HepG2 (cell line): Measurements from ENCODE around the gene SERPINE3. TPM values are rescaled to one million over a fixed set of nuclear protein-coding genes. Genes with fewer than 3 reads are reported as not detected.

ENCODE experiments used
- ATAC-seq: fragments of 200-7000 bp; cut with Tn5 transposase; 3 replicates; pipeline ENCODE4 v1.9.1; 2020; ENCODE audit warnings: mild to moderate bottlenecking, moderate library complexity
- Bru-seq: library from RNA; stranded (reverse); fragments of 400-500 nt; gene quantifications from one replicate; lab custom pipeline; 2021; lab: Mats Ljungman, UMichigan
- BruChase-seq, 2 experiments: library from RNA; stranded (reverse); fragments of 400-500 nt; gene quantifications; one replicate each; lab custom pipeline; 2021; lab: Mats Ljungman, UMichigan
- BruUV-seq: library from RNA; stranded (reverse); fragments of 400-500 nt; replicated peaks from 2 replicates; lab custom pipeline; 2021; lab: Mats Ljungman, UMichigan
- CTCF ChIA-PET: fragments of 300-600 bp; formaldehyde crosslinking; extraction: SDS; loops from one replicate; lab custom pipeline; 2021; ENCODE audit warnings: low total read pairs, inconsistent platforms, low intra/inter-chr PET ratio; lab: Yijun Ruan, JAX
- POLR2A ChIA-PET: fragments of 350-600 bp; sonication (Branson Sonifier 250); formaldehyde crosslinking; loops from one replicate; lab custom pipeline; 2020; ENCODE audit warnings: antibody characterized with exemption, inconsistent platforms; lab: Yijun Ruan, JAX
- DNase-seq: peaks from one replicate; pipeline ENCODE4 v3.0.0-alpha.2; 2015; ENCODE audit warnings: low spot score
- FAIRE-seq: peaks from 3 replicates; lab custom pipeline; 2011; peaks lifted over from hg19 to GRCh38; lab: Jason Lieb, UNC
- H2AFZ ChIP-seq: one replicate; pipeline ENCODE4 v1.6.1; 2011; ENCODE audit warnings: low read length, inconsistent platforms
- H3K27ac ChIP-seq: fragments of 300-600 bp; 3 replicates; pipeline ENCODE4 v1.8.0; 2011; ENCODE audit warnings: mixed run types, mild to moderate bottlenecking, mixed read lengths, low read length, inconsistent platforms; ENCODE audit not compliant: insufficient read depth; ENCODE audit errors: extremely low read length
- H3K27me3 ChIP-seq, 2 experiments: fragments of 200-600 bp in 1 of 2; 2 replicates in 1 of 2; 3 replicates in 1 of 2; pipeline versions ENCODE4 v1.6.0 to v1.8.0; 2011; ENCODE audit warnings: low read length in 2 of 2, mild to moderate bottlenecking in 2 of 2, moderate library complexity in 2 of 2, inconsistent platforms in 1 of 2; ENCODE audit not compliant: insufficient read depth in 2 of 2, control insufficient read depth in 1 of 2
- H3K36me3 ChIP-seq, 2 experiments: fragments of 200-600 bp in 1 of 2; replicated peaks in 1 of 2; 2 replicates in 1 of 2; 3 replicates in 1 of 2; pipeline versions ENCODE4 v1.5.1 to v1.8.0; 2011; ENCODE audit warnings: low read length in 2 of 2, inconsistent platforms in 1 of 2; ENCODE audit not compliant: insufficient read depth in 2 of 2, control insufficient read depth in 1 of 2
- H3K4me1 ChIP-seq: 2 replicates; pipeline ENCODE4 v1.5.1; 2012; ENCODE audit warnings: low read length, inconsistent platforms; ENCODE audit not compliant: insufficient read depth
- H3K4me2 ChIP-seq: 2 replicates; pipeline ENCODE4 v1.6.0; 2011; ENCODE audit warnings: low read depth, low read length, inconsistent platforms
- H3K4me3 ChIP-seq, 3 experiments: fragments of 200-600 bp in 1 of 3; sonication (generic), shearing (Covaris generic) in 1 of 3; replicated peaks in 1 of 3; 2 replicates each; pipeline ENCODE4 v1.5.1; 2011 to 2016; ENCODE audit warnings: low read length in 3 of 3, inconsistent platforms in 2 of 3, low read depth in 2 of 3, mild to moderate bottlenecking in 2 of 3, control low read depth in 1 of 3, mixed read lengths in 1 of 3; ENCODE audit not compliant: insufficient read depth in 1 of 3
- H3K79me2 ChIP-seq: one replicate; pipeline ENCODE4 v1.6.1; 2011; ENCODE audit warnings: low read length, inconsistent platforms; ENCODE audit not compliant: insufficient read depth
- H3K9ac ChIP-seq: 2 replicates; pipeline ENCODE4 v1.6.0; 2011; ENCODE audit warnings: mild to moderate bottlenecking, low read depth, low read length, inconsistent platforms; ENCODE audit not compliant: insufficient read depth
- H3K9me3 ChIP-seq: 2 replicates; pipeline ENCODE4 v1.5.1; 2012; ENCODE audit warnings: mild to moderate bottlenecking, low read length
- H4K20me1 ChIP-seq: 2 replicates; pipeline ENCODE4 v1.6.0; 2011; ENCODE audit warnings: inconsistent platforms, mild to moderate bottlenecking, low read length, moderate library complexity; ENCODE audit not compliant: insufficient read depth
- AKAP8 ChIP-seq: sonication (generic); formaldehyde crosslinking; IDR thresholded peaks from 2 replicates; pipeline ENCODE4 v1.5.1; 2020; ENCODE audit warnings: mild to moderate bottlenecking, missing genetic modification reagents
- MAF1 ChIP-seq: sonication (generic); formaldehyde crosslinking; IDR thresholded peaks from 2 replicates; pipeline ENCODE4 v1.5.0; 2020; ENCODE audit warnings: missing genetic modification reagents, borderline replicate concordance
- NFE2L2 ChIP-seq: fragments of 150-350 bp; IDR thresholded peaks from 2 replicates; pipeline ENCODE4 v1.6.1; 2014; ENCODE audit warnings: low read length
- RFXAP ChIP-seq: sonication (generic); formaldehyde crosslinking; IDR thresholded peaks from 2 replicates; pipeline ENCODE4 v1.4.0; 2020; ENCODE audit warnings: missing genetic modification reagents, borderline replicate concordance
- SIN3A ChIP-seq: IDR thresholded peaks from 2 replicates; pipeline ENCODE4 v1.6.1; 2011; ENCODE audit warnings: low read depth, mild to moderate bottlenecking, control low read depth, low read length, borderline replicate concordance
- ZFP62 ChIP-seq: sonication (generic); formaldehyde crosslinking; IDR thresholded peaks from 2 replicates; pipeline ENCODE4 v1.4.0; 2020; ENCODE audit warnings: missing genetic modification reagents
- ZMYM4 ChIP-seq: sonication (generic); formaldehyde crosslinking; IDR thresholded peaks from 2 replicates; pipeline ENCODE4 v1.8.1; 2023; ENCODE audit warnings: mild to moderate bottlenecking, missing genetic modification reagents
- ZNF143 ChIP-seq: sonication (generic); formaldehyde crosslinking; IDR thresholded peaks from 2 replicates; pipeline ENCODE4 v1.4.0; 2020; ENCODE audit warnings: missing genetic modification reagents
- ZNF3 ChIP-seq: IDR thresholded peaks from 2 replicates; pipeline ENCODE4 v1.7.0; 2017; ENCODE audit warnings: inconsistent platforms
- ZNF558 ChIP-seq: sonication (generic); formaldehyde crosslinking; IDR thresholded peaks from 2 replicates; pipeline ENCODE4 v1.9.0; 2022; ENCODE audit warnings: mild to moderate bottlenecking, missing genetic modification reagents, borderline replicate concordance
- ZNF644 ChIP-seq: IDR thresholded peaks from 2 replicates; pipeline ENCODE4 v1.6.1; 2016; ENCODE audit warnings: low read depth
- whole genome bisulfite sequencing: methylation state at CpG from one replicate; pipeline ENCODE4 v1.1.6; 2017; ENCODE audit warnings: low lambda C conversion rate; 5-methylcytosine and 5-hydroxymethylcytosine counted together
- in situ Hi-C: cut with HindIII; loops from 2 replicates; pipeline ENCODE4 v1.10.0; 2017; ENCODE audit warnings: low pct_unique_long_range_greater_than_20kb; ENCODE audit not compliant: extremely low pct_ligation_motif_present
- intact Hi-C: fragments of 100-400 bp; cut with micrococcal nuclease; formaldehyde crosslinking; loops from one replicate; pipeline ENCODE4 v1.10.0; 2022; ENCODE audit not compliant: unreplicated experiment
- long read RNA-seq, 2 experiments: library from RNA in 1 of 2; library from polyadenylated mRNA in 1 of 2; stranded (forward) in 1 of 2; unstranded in 1 of 2; transcript quantifications; one replicate each; pipeline ENCODE4 v2.0.0, GENCODE V29; 2019 to 2022
- polyA minus RNA-seq, 3 experiments: library from RNA; depleted of rRNA, polyadenylated mRNA; stranded (reverse); fragments of >200 nt; gene quantifications; 2 replicates each; pipeline ENCODE4 v1.2.3, GENCODE V29; 2011; ENCODE audit warnings: low replicate concordance in 1 of 3
- polyA plus RNA-seq, 8 experiments: library from polyadenylated mRNA; depleted of rRNA in 3 of 8; stranded (reverse) in 7 of 8; unstranded in 1 of 8; fragments of >200 nt; fragmentation: Illumina TruSeq in 4 of 8; extraction: Trizol in 4 of 8; gene quantifications; 2 replicates each; pipeline versions ENCODE4 v1.2.1 to v1.2.3, GENCODE V29; 2011 to 2016; ENCODE audit warnings: low read depth in 4 of 8, missing spikeins in 1 of 8, mixed read lengths in 1 of 8; ENCODE audit not compliant: insufficient read depth in 1 of 8
- total RNA-seq, 5 experiments: library from RNA; depleted of rRNA; stranded (reverse); fragments of >200 nt; fragmentation: Illumina TruSeq; extraction: Trizol; gene quantifications; 2 replicates each; pipeline ENCODE4 v1.2.3, GENCODE V29; 2016; ENCODE audit warnings: low read depth in 1 of 5
- TF ChIP-seq, protein P1 (sequence below): sonication (generic); formaldehyde crosslinking; IDR thresholded peaks from 2 replicates; pipeline ENCODE4 v1.8.1; 2023; ENCODE audit warnings: mild to moderate bottlenecking, inconsistent platforms, moderate library complexity, missing genetic modification reagents, borderline replicate concordance
- TF ChIP-seq, protein P2 (sequence below): sonication (generic); formaldehyde crosslinking; conservative IDR thresholded peaks from 2 replicates; pipeline ENCODE4 v1.8.1; 2023; ENCODE audit warnings: missing genetic modification reagents
- TF ChIP-seq, protein P3 (sequence below): IDR thresholded peaks from 2 replicates; pipeline ENCODE4 v1.6.1; 2012; ENCODE audit warnings: low read length, improper control_type of control experiment

Gene SERPINE3
- total RNA-seq (2016; rRNA removed; fragmentation: Illumina TruSeq; extraction: Trizol) (not detected in 2 replicates), polyA plus RNA-seq (2011; rRNA removed) (not detected in 2 replicates), polyA minus RNA-seq (2011; rRNA and poly(A)+ RNA removed; ENCODE audit: low replicate concordance) (not detected in 2 replicates), Bru-seq, nascent RNA (percentile 4 among the genes with signal in this experiment), BruChase-seq, experiment 1, labeled RNA remaining after a 6-hour chase (not detected), BruChase-seq, experiment 2, labeled RNA remaining after a 2-hour chase (percentile 3 among the genes with signal in this experiment)
- not detected in 2 replicates for total RNA-seq (2016; cell fraction: cytosol; rRNA removed; fragmentation: Illumina TruSeq; extraction: Trizol; ENCODE audit: low read depth)
- total RNA-seq (2016; cell fraction: insoluble cytoplasmic fraction; rRNA removed; fragmentation: Illumina TruSeq; extraction: Trizol), result not detected in 2 replicates
- not detected in 2 replicates for total RNA-seq (2016; cell fraction: membrane; rRNA removed; fragmentation: Illumina TruSeq; extraction: Trizol)
- total RNA-seq (2016; cell fraction: nucleus; rRNA removed; fragmentation: Illumina TruSeq; extraction: Trizol), result not detected in 2 replicates
- polyA plus RNA-seq (2011; cell fraction: cytosol; rRNA removed), result not detected in 2 replicates
- polyA plus RNA-seq (2011; cell fraction: nucleus; rRNA removed), result not detected in 2 replicates
- polyA plus RNA-seq (2012), result not detected in 2 replicates
- not detected in 2 replicates for polyA plus RNA-seq (2016; cell fraction: cytosol; fragmentation: Illumina TruSeq; extraction: Trizol; ENCODE audit: low read depth)
- not detected in 2 replicates for polyA plus RNA-seq (2016; cell fraction: insoluble cytoplasmic fraction; fragmentation: Illumina TruSeq; extraction: Trizol; ENCODE audit: low read depth)
- not detected in 2 replicates for polyA plus RNA-seq (2016; cell fraction: membrane; fragmentation: Illumina TruSeq; extraction: Trizol; ENCODE audit: low read depth)
- polyA plus RNA-seq (2016; cell fraction: nucleus; fragmentation: Illumina TruSeq; extraction: Trizol; ENCODE audit: insufficient read depth, low read depth), result not detected in 2 replicates
- polyA minus RNA-seq (2011; cell fraction: cytosol; rRNA and poly(A)+ RNA removed), result not detected in 2 replicates
- 0.26 TPM in 1 of 2 replicates, not detected in the other for polyA minus RNA-seq (2011; cell fraction: nucleus; rRNA and poly(A)+ RNA removed)
- long read RNA-seq, experiment 1, result 0 reads
- long read RNA-seq, experiment 2, result 0 reads

DNA sequence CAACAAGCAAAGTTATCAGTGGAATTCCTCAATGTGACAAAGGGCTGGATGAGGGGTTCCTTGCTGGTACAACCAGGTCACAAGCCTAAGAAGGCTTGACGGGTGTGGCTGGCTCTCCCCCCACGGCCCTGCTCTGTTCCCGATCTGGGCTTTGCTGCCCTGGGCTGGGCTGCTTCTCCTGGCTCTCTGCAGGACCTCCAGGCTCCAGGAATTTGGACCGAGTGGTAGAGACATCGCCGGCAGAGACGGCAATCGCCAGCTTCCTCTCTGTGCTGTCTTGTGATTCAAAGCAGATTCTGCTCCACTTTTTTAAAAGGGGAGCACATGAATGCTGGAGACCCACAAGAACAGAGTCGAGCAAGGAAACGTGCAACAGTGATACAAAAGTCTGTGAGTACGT, at the start of gene SERPINE3:
SERPINE3 (plus strand) TSS at position 338 of the 400 bp plus-strand sequence. CDS start 1,401 bp downstream, outside the sequence.
- CTCF ChIA-PET, result no interaction called here
- BruUV-seq, result no TSS peak
- no peak for FAIRE-seq
- TF ChIP-seq, protein P1, sequence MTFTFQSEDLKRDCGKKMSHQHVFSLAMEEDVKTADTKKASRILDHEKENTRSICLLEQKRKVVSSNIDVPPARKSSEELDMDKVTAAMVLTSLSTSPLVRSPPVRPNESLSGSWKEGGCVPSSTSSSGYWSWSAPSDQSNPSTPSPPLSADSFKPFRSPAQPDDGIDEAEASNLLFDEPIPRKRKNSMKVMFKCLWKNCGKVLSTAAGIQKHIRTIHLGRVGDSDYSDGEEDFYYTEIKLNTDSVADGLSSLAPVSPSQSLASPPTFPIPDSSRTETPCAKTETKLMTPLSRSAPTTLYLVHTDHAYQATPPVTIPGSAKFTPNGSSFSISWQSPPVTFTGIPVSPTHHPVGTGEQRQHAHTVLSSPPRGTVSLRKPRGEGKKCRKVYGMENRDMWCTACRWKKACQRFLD, result no peak
- TF ChIP-seq MAF1 (CRISPR knock-in tag) (no peak), RFXAP (CRISPR knock-in tag) (no peak), ZNF3 (CRISPR knock-in tag) (no peak), AKAP8 (CRISPR knock-in tag) (no peak), NFE2L2 (no peak), ZFP62 (CRISPR knock-in tag) (no peak), SIN3A (no peak), ZNF558 (CRISPR knock-in tag) (no peak), ZNF644 (CRISPR knock-in tag) (no peak), ZMYM4 (CRISPR knock-in tag) (no peak), ZNF143 (no peak)
- TF ChIP-seq, protein P2, sequence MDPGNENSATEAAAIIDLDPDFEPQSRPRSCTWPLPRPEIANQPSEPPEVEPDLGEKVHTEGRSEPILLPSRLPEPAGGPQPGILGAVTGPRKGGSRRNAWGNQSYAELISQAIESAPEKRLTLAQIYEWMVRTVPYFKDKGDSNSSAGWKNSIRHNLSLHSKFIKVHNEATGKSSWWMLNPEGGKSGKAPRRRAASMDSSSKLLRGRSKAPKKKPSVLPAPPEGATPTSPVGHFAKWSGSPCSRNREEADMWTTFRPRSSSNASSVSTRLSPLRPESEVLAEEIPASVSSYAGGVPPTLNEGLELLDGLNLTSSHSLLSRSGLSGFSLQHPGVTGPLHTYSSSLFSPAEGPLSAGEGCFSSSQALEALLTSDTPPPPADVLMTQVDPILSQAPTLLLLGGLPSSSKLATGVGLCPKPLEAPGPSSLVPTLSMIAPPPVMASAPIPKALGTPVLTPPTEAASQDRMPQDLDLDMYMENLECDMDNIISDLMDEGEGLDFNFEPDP (CRISPR knock-in tag), result no peak
- TF ChIP-seq, protein P3, sequence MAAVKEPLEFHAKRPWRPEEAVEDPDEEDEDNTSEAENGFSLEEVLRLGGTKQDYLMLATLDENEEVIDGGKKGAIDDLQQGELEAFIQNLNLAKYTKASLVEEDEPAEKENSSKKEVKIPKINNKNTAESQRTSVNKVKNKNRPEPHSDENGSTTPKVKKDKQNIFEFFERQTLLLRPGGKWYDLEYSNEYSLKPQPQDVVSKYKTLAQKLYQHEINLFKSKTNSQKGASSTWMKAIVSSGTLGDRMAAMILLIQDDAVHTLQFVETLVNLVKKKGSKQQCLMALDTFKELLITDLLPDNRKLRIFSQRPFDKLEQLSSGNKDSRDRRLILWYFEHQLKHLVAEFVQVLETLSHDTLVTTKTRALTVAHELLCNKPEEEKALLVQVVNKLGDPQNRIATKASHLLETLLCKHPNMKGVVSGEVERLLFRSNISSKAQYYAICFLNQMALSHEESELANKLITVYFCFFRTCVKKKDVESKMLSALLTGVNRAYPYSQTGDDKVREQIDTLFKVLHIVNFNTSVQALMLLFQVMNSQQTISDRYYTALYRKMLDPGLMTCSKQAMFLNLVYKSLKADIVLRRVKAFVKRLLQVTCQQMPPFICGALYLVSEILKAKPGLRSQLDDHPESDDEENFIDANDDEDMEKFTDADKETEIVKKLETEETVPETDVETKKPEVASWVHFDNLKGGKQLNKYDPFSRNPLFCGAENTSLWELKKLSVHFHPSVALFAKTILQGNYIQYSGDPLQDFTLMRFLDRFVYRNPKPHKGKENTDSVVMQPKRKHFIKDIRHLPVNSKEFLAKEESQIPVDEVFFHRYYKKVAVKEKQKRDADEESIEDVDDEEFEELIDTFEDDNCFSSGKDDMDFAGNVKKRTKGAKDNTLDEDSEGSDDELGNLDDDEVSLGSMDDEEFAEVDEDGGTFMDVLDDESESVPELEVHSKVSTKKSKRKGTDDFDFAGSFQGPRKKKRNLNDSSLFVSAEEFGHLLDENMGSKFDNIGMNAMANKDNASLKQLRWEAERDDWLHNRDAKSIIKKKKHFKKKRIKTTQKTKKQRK, result no peak

More for the DNA sequence above, at the start of gene SERPINE3:
- DNase-seq, result no peak
- no peak within 1 kb of the TSS for H3K4me3 ChIP-seq
- H3K4me1 ChIP-seq, result peaks cover 8% of the 10 kb centered on the region; the same call in 1 of the 2 replicates
- H3K9ac ChIP-seq, result no peak within 1 kb of the TSS
- 79% methylated on average over 8 of the region's 11 CpGs for WGBS
- no peak within 1 kb of the TSS for H2AFZ ChIP-seq
- H3K27me3 ChIP-seq, result no peaks in the 10 kb centered on the region
- no peak within 1 kb of the TSS for H3K4me2 ChIP-seq
- no peaks in the 10 kb centered on the region for H3K79me2 ChIP-seq
- H3K27ac ChIP-seq, result no peak within 1 kb of the TSS
- no peak for ATAC-seq
- in situ Hi-C loops (no loop called here), intact Hi-C loops (loop anchor here (2.0 kb wide), 1 partner anchor 21 kb away; no protein-coding TSS in a partner anchor)
- no peaks in the 10 kb centered on the region for H4K20me1 ChIP-seq
- POLR2A ChIA-PET, result no interaction called here
- H3K36me3 ChIP-seq, result no peaks in the 10 kb centered on the region
- no peaks in the 10 kb centered on the region for H3K9me3 ChIP-seq
